ENCODE results near the gene TEKTIP1.

Gene TEKTIP1

GRCh38 chr19:3538258-3538929, 580 bp upstream of the TEKTIP1 start:
- DNase-seq, result no peak

- DNase-seq, result no peak
Observed at GRCh38 chr19:3539756-3540118, 763 bp downstream of the TEKTIP1 start.

GRCh38 chr19:3543150-3544057, 4.4 kb downstream of the TEKTIP1 start:
- no peak for DNase-seq

- no peak for DNase-seq
Observed at GRCh38 chr19:3544058-3544376, 5.0 kb downstream of the TEKTIP1 start.

GRCh38 chr19:3544742-3545668, 6.0 kb downstream of the TEKTIP1 start:
- DNase-seq, result peak; percentile 63 to 81 (median 75)

- no peak for DNase-seq
Observed at GRCh38 chr19:3545669-3546034, 6.7 kb downstream of the TEKTIP1 start.

- DNase-seq, result no peak
Observed at GRCh38 chr19:3546119-3546518, 7.1 kb downstream of the TEKTIP1 start.

GRCh38 chr19:3547301-3547731, 8.3 kb downstream of the TEKTIP1 start:
- DNase-seq, result peak in 1 of 4 experiments; percentile 20

GRCh38 chr19:3547767-3548282, 8.9 kb downstream of the TEKTIP1 start:
- no peak for DNase-seq

GRCh38 chr19:3548606-3549005, 9.6 kb downstream of the TEKTIP1 start:
- DNase-seq, result no peak

- no peak for DNase-seq
Observed at GRCh38 chr19:3549816-3550215, 10.8 kb downstream of the TEKTIP1 start.

GRCh38 chr19:3550947-3551791, 12.2 kb downstream of the TEKTIP1 start:
- DNase-seq, result no peak

GRCh38 chr19:3551792-3552095, 12.8 kb downstream of the TEKTIP1 start:
- DNase-seq, result no peak

- peak in 1 of 4 experiments; percentile 26 for DNase-seq
Observed at GRCh38 chr19:3554254-3555083, 15.5 kb downstream of the TEKTIP1 start.

- DNase-seq, result no peak
Observed at GRCh38 chr19:3555653-3556422, 16.9 kb downstream of the TEKTIP1 start.

- no peak for DNase-seq
Observed at GRCh38 chr19:3556423-3556977, 17.5 kb downstream of the TEKTIP1 start.

- peak in 3 of 4 experiments; percentile 29 to 51 (median 35) for DNase-seq
Observed at GRCh38 chr19:3556978-3557460, 18.0 kb downstream of the TEKTIP1 start.

GRCh38 chr19:3557461-3558248, 18.7 kb downstream of the TEKTIP1 start, which contains the start of gene MFSD12:
MFSD12 (minus strand) TSS chr19:3557586; CDS start chr19:3557403, 183 bp downstream.
- peak; percentile 84 to 94 (median 86) for DNase-seq

Data from activated naive CD4-positive, alpha-beta T cell (primary cell).